DOHH2 (cell line): ENCODE data around the gene CYSLTR2.

Experiments used
- H3F3A ChIP-seq: fragments of 200-600 bp; sonication (generic), shearing (Covaris generic); 2 replicates; pipeline ENCODE4 v1.6.0; 2016; ENCODE audit warnings: antibody characterized with exemption, mild to moderate bottlenecking; ENCODE audit not compliant: control insufficient read depth, insufficient read depth
- H3K27ac ChIP-seq: fragments of 200-600 bp; sonication (generic); 2 replicates; pipeline ENCODE4 v1.5.1; 2014; ENCODE audit warnings: low read depth, mild to moderate bottlenecking, low read length, moderate library complexity
- H3K27me3 ChIP-seq: fragments of 200-600 bp; sonication (generic); 2 replicates; pipeline ENCODE4 v1.6.1; 2014; ENCODE audit warnings: mild to moderate bottlenecking, low read length, mixed read lengths; ENCODE audit not compliant: control insufficient read depth
- H3K36me3 ChIP-seq: fragments of 200-600 bp; sonication (generic); 2 replicates; pipeline ENCODE4 v1.6.1; 2014; ENCODE audit warnings: mild to moderate bottlenecking, low read length, moderate library complexity, mixed read lengths; ENCODE audit not compliant: control insufficient read depth
- H3K4me1 ChIP-seq: fragments of 200-600 bp; sonication (generic); 2 replicates; pipeline ENCODE4 v1.6.1; 2014; ENCODE audit warnings: mild to moderate bottlenecking, low read length, mixed read lengths; ENCODE audit not compliant: control insufficient read depth
- H3K4me2 ChIP-seq: fragments of 200-600 bp; sonication (generic); 2 replicates; pipeline ENCODE4 v1.6.0; 2014; ENCODE audit warnings: mild to moderate bottlenecking, low read length, moderate library complexity
- H3K4me3 ChIP-seq: fragments of 200-600 bp; sonication (generic); 2 replicates; pipeline ENCODE4 v1.5.1; 2014; ENCODE audit warnings: mild to moderate bottlenecking, low read length, mixed read lengths
- H3K79me2 ChIP-seq: fragments of 200-600 bp; sonication (generic); 2 replicates; pipeline ENCODE4 v1.6.1; 2014; ENCODE audit warnings: mild to moderate bottlenecking, low read length, mixed read lengths; ENCODE audit not compliant: control insufficient read depth
- H3K9me2 ChIP-seq: fragments of 200-600 bp; sonication (generic); replicated peaks from 2 replicates; pipeline ENCODE4 v1.6.1; 2014; ENCODE audit warnings: mild to moderate bottlenecking, low read length, mixed read lengths; ENCODE audit not compliant: control insufficient read depth
- H3K9me3 ChIP-seq: fragments of 200-600 bp; sonication (generic); 2 replicates; pipeline ENCODE4 v1.6.1; 2014; ENCODE audit warnings: antibody characterized with exemption, low read length, mixed read lengths; ENCODE audit not compliant: control insufficient read depth, insufficient read depth
- H4K20me1 ChIP-seq: fragments of 200-600 bp; sonication (generic); 2 replicates; pipeline ENCODE4 v1.6.0; 2014; ENCODE audit warnings: low read depth, mild to moderate bottlenecking, antibody characterized with exemption, low read length, moderate library complexity; ENCODE audit not compliant: control insufficient read depth, insufficient read depth
- CTCF ChIP-seq: fragments of 200-600 bp; sonication (generic); IDR thresholded peaks from one replicate; pipeline ENCODE4 v1.5.1; 2014; ENCODE audit warnings: antibody characterized with exemption, mild to moderate bottlenecking, low read depth, low read length; ENCODE audit not compliant: poor library complexity, severe bottlenecking
- EZH2phosphoT487 ChIP-seq: fragments of 200-600 bp; sonication (generic); IDR thresholded peaks from 2 replicates; pipeline ENCODE4 v1.6.1; 2017; ENCODE audit warnings: borderline replicate concordance, mild to moderate bottlenecking, antibody characterized with exemption, low read length, moderate library complexity, mixed read lengths

CYSLTR2 gene

GRCh38 chr13:48653472-48653939 is at the start of gene CYSLTR2:
TSS of gene CYSLTR2 (plus strand) at chr13:48653929. CDS start at chr13:48706818, 52,889 bp downstream.
- TF ChIP-seq EZH2phosphoT487 (no peak), CTCF (no peak)
- no peaks in the 10 kb centered on the region for H4K20me1 ChIP-seq
- H3K9me2 ChIP-seq = no peaks in the 10 kb centered on the region
- peaks cover 15% of the 10 kb centered on the region; the same call in 1 of the 2 replicates for H3K27me3 ChIP-seq
- no peaks in the 10 kb centered on the region for H3K36me3 ChIP-seq
- H3K79me2 ChIP-seq = no peaks in the 10 kb centered on the region
- H3K9me3 ChIP-seq = no peaks in the 10 kb centered on the region
- no peak within 1 kb of the TSS for H3K4me2 ChIP-seq
- H3K27ac ChIP-seq = no peak within 1 kb of the TSS
- no peaks in the 10 kb centered on the region for H3K4me1 ChIP-seq
- H3F3A ChIP-seq = no peaks in the 10 kb centered on the region
- no peak within 1 kb of the TSS for H3K4me3 ChIP-seq

GRCh38 chr13:48615049-48615448 is 38.7 kb upstream of the CYSLTR2 start:
- H3K36me3 ChIP-seq = no peaks in the 10 kb centered on the region
- H3K79me2 ChIP-seq = no peaks in the 10 kb centered on the region
- H3K4me3 ChIP-seq = no peak overlapping the region
- peaks cover 9% of the 10 kb centered on the region; the same call in 1 of the 2 replicates for H3K9me3 ChIP-seq
- no peaks in the 10 kb centered on the region for H3K9me2 ChIP-seq
- no peaks in the 10 kb centered on the region for H4K20me1 ChIP-seq
- no peaks in the 10 kb centered on the region for H3K27me3 ChIP-seq
- no peaks in the 10 kb centered on the region for H3F3A ChIP-seq
- H3K27ac ChIP-seq = no peak overlapping the region
- H3K4me2 ChIP-seq = no peak overlapping the region
- TF ChIP-seq CTCF = no peak
- TF ChIP-seq EZH2phosphoT487 = no peak
- no peaks in the 10 kb centered on the region for H3K4me1 ChIP-seq

GRCh38 chr13:48618937-48619336 is 34.8 kb upstream of the CYSLTR2 start:
- Histone ChIP-seq H3K27me3 (no peaks in the 10 kb centered on the region), H3K27ac (no peak overlapping the region), H3K9me2 (no peaks in the 10 kb centered on the region), H3F3A (no peaks in the 10 kb centered on the region), H3K9me3 (peaks cover 24% of the 10 kb centered on the region; the same call in 1 of the 2 replicates), H3K79me2 (no peaks in the 10 kb centered on the region), H3K4me2 (no peak overlapping the region), H3K36me3 (no peaks in the 10 kb centered on the region), H3K4me1 (no peaks in the 10 kb centered on the region), H3K4me3 (no peak overlapping the region), H4K20me1 (no peaks in the 10 kb centered on the region)
- no peak for TF ChIP-seq CTCF
- no peak for TF ChIP-seq EZH2phosphoT487
